ENCODE results near the gene PIK3C2G. TPM values are rescaled to one million over a fixed set of nuclear protein-coding genes. Genes with fewer than 3 reads are reported as not detected.

The PIK3C2G gene
- polyA plus RNA-seq, 3 donors, result not detected

GRCh38 chr12:18280728-18281127 lies 19.4 kb downstream of the PIK3C2G start:
- intact Hi-C loops (cut with micrococcal nuclease), result no loop called here
- H3K9me3 Mint-ChIP-seq, result peaks cover 0 to 6% (median 2%) of the 10 kb centered on the region in 7 donors
- 89% methylated on average over 1 of the region's 1 CpG for WGBS (ENCODE audit: insufficient coverage)
- H3K27me3 ChIP-seq (ENCODE audit: control insufficient read depth in 2 of 2, insufficient read depth in 2 of 2, low read length in 2 of 2), result no peaks in the 10 kb centered on the region
- H3K79me2 ChIP-seq (ENCODE audit: insufficient read depth, low read length), result no peaks in the 10 kb centered on the region
- peaks cover 3 to 15% of the 10 kb centered on the region in 2 donors for H3K9me3 ChIP-seq (replicated peaks in 1 of 2; ENCODE audit: control insufficient read depth in 1 of 2, insufficient read depth in 1 of 2, low read length in 2 of 2)
- no peak overlapping the region for H3K9ac ChIP-seq (ENCODE audit: insufficient read depth, low read length, poor library complexity, severe bottlenecking)
- no peak overlapping the region for H3K4me3 Mint-ChIP-seq
- no peak overlapping the region for H3K4me3 ChIP-seq (replicated peaks in 1 of 3; ENCODE audit: low read depth in 2 of 3, low read length in 3 of 3)
- H3K4me2 ChIP-seq (replicated peaks; ENCODE audit: extremely low read depth, low read length, poor library complexity, severe bottlenecking), result no peak overlapping the region
- no peak overlapping the region for H2AFZ ChIP-seq (ENCODE audit: insufficient read depth, low read depth, low read length, poor library complexity, severe bottlenecking)
- DNase-seq, result no peak
- TF ChIP-seq, protein P1, sequence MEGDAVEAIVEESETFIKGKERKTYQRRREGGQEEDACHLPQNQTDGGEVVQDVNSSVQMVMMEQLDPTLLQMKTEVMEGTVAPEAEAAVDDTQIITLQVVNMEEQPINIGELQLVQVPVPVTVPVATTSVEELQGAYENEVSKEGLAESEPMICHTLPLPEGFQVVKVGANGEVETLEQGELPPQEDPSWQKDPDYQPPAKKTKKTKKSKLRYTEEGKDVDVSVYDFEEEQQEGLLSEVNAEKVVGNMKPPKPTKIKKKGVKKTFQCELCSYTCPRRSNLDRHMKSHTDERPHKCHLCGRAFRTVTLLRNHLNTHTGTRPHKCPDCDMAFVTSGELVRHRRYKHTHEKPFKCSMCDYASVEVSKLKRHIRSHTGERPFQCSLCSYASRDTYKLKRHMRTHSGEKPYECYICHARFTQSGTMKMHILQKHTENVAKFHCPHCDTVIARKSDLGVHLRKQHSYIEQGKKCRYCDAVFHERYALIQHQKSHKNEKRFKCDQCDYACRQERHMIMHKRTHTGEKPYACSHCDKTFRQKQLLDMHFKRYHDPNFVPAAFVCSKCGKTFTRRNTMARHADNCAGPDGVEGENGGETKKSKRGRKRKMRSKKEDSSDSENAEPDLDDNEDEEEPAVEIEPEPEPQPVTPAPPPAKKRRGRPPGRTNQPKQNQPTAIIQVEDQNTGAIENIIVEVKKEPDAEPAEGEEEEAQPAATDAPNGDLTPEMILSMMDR (IDR thresholded peaks at IDR 0.05), result no peak
- no peak overlapping the region for H3K27ac ChIP-seq (ENCODE audit: low read depth in 1 of 2, low read length in 2 of 2)
- H3K27me3 Mint-ChIP-seq (ENCODE audit: low read depth in 3 of 3), result peaks cover 0 to 2% (median 0%) of the 10 kb centered on the region in 3 donors
- no peaks in the 10 kb centered on the region for H4K20me1 ChIP-seq (ENCODE audit: insufficient read depth, low read length)
- no peaks in the 10 kb centered on the region for H3K4me1 ChIP-seq (ENCODE audit: control insufficient read depth in 1 of 2, insufficient read depth in 2 of 2, low read length in 2 of 2)
- no peaks in the 10 kb centered on the region for H3K36me3 ChIP-seq (replicated peaks in 1 of 2; ENCODE audit: control insufficient read depth in 1 of 2, insufficient read depth in 2 of 2, low read length in 2 of 2)
- H3K36me3 Mint-ChIP-seq, result no peaks in the 10 kb centered on the region
- H3K4me1 Mint-ChIP-seq, result no peaks in the 10 kb centered on the region
- H3K27ac Mint-ChIP-seq, result no peak overlapping the region

- intact Hi-C loops (cut with micrococcal nuclease), result no loop called here
- Mint-ChIP-seq H3K4me3 (no peak overlapping the region), H3K4me1 (no peaks in the 10 kb centered on the region), H3K9me3 (peaks cover 0 to 6% (median 2%) of the 10 kb centered on the region in 7 donors), H3K36me3 (no peaks in the 10 kb centered on the region), H3K27ac (no peak overlapping the region), H3K27me3 (ENCODE audit: low read depth in 3 of 3) (peaks cover 0 to 2% (median 0%) of the 10 kb centered on the region in 3 donors)
- Histone ChIP-seq H3K4me2 (replicated peaks; ENCODE audit: extremely low read depth, low read length, poor library complexity, severe bottlenecking) (no peak overlapping the region), H3K4me1 (ENCODE audit: control insufficient read depth in 1 of 2, insufficient read depth in 2 of 2, low read length in 2 of 2) (no peaks in the 10 kb centered on the region), H3K36me3 (replicated peaks in 1 of 2; ENCODE audit: control insufficient read depth in 1 of 2, insufficient read depth in 2 of 2, low read length in 2 of 2) (no peaks in the 10 kb centered on the region), H3K9ac (ENCODE audit: insufficient read depth, low read length, poor library complexity, severe bottlenecking) (no peak overlapping the region), H3K27ac (ENCODE audit: low read depth in 1 of 2, low read length in 2 of 2) (no peak overlapping the region), H4K20me1 (ENCODE audit: insufficient read depth, low read length) (no peaks in the 10 kb centered on the region), H3K4me3 (replicated peaks in 1 of 3; ENCODE audit: low read depth in 2 of 3, low read length in 3 of 3) (no peak overlapping the region), H3K27me3 (ENCODE audit: control insufficient read depth in 2 of 2, insufficient read depth in 2 of 2, low read length in 2 of 2) (no peaks in the 10 kb centered on the region), H3K9me3 (replicated peaks in 1 of 2; ENCODE audit: control insufficient read depth in 1 of 2, insufficient read depth in 1 of 2, low read length in 2 of 2) (peaks cover 3 to 15% of the 10 kb centered on the region in 2 donors), H3K79me2 (ENCODE audit: insufficient read depth, low read length) (no peaks in the 10 kb centered on the region), H2AFZ (ENCODE audit: insufficient read depth, low read depth, low read length, poor library complexity, severe bottlenecking) (no peak overlapping the region)
- no CpG with 5 or more reads among the region's 3 CpGs for WGBS (ENCODE audit: insufficient coverage)
- TF ChIP-seq, protein P1 (IDR thresholded peaks at IDR 0.05), result no peak
- DNase-seq, result no peak
These were observed 20.6 kb downstream of the PIK3C2G start for GRCh38 chr12:18281941-18282340.

Measured in CD14-positive monocyte (primary cell).